H1 (cell line): Measurements from ENCODE around the gene EYA2. TPM values are rescaled to one million over a fixed set of nuclear protein-coding genes. Genes with fewer than 3 reads are reported as not detected.
A peak's percentile ranks its signal among the peaks of the same experiment; 100 is the strongest.

ENCODE experiments used
- CTCF ChIA-PET: fragments of 300-600 bp; sonication (Branson Sonifier 250); formaldehyde crosslinking; loops from one replicate; lab custom pipeline; 2021; ENCODE audit not compliant: partially characterized antibody; lab: Charles Lee
- POLR2A ChIA-PET: fragments of 300-600 bp; sonication (Branson Sonifier 250); formaldehyde crosslinking; loops from one replicate; lab custom pipeline; 2021; ENCODE audit warnings: inconsistent platforms; ENCODE audit not compliant: partially characterized antibody; lab: Charles Lee
- DNase-seq, 2 experiments: peaks; one replicate each; pipeline versions ENCODE4 v3.0.0 to v3.0.0-alpha.2; 2010 to 2022; ENCODE audit warnings: low spot score in 2 of 2, low read depth in 1 of 2, mixed read lengths in 1 of 2
- FAIRE-seq: peaks from 2 replicates; lab custom pipeline; 2011; peaks lifted over from hg19 to GRCh38; lab: Jason Lieb, UNC
- H2AFZ ChIP-seq: 2 replicates; pipeline ENCODE4 v1.8.1; 2012; ENCODE audit warnings: low read length, inconsistent platforms
- H2AK5ac ChIP-seq: 2 replicates; pipeline ENCODE4 v1.6.1; 2013; ENCODE audit warnings: low read depth, low read length
- H2BK120ac ChIP-seq: replicated peaks from 2 replicates; pipeline ENCODE3; 2013; ENCODE audit warnings: low read depth, low read length, inconsistent platforms
- H2BK12ac ChIP-seq: 2 replicates; pipeline ENCODE4 v1.6.1; 2013; ENCODE audit warnings: low read depth, low read length
- H2BK15ac ChIP-seq: 2 replicates; pipeline ENCODE4 v1.6.1; 2013; ENCODE audit warnings: low read length
- H2BK20ac ChIP-seq: 2 replicates; pipeline ENCODE4 v1.6.1; 2013; ENCODE audit warnings: low read length
- H2BK5ac ChIP-seq: 2 replicates; pipeline ENCODE4 v1.6.1; 2013; ENCODE audit warnings: low read depth, low read length
- H3K14ac ChIP-seq: 2 replicates; pipeline ENCODE4 v1.6.1; 2013; ENCODE audit warnings: inconsistent platforms; ENCODE audit not compliant: insufficient read length
- H3K18ac ChIP-seq: 2 replicates; pipeline ENCODE4 v1.6.1; 2013; ENCODE audit warnings: low read length; ENCODE audit errors: extremely low read depth
- H3K23ac ChIP-seq: 2 replicates; pipeline ENCODE4 v1.6.1; 2013; ENCODE audit warnings: inconsistent platforms; ENCODE audit not compliant: insufficient read length
- H3K23me2 ChIP-seq: 2 replicates; pipeline ENCODE4 v1.6.1; 2013; ENCODE audit warnings: low read depth, low read length
- H3K27ac ChIP-seq: 2 replicates; pipeline ENCODE4 v1.6.1; 2011; ENCODE audit warnings: low read depth, low read length, inconsistent platforms
- H3K27me3 ChIP-seq, 4 experiments: replicated peaks in 1 of 4; 1 replicate in 1 of 4; 2 replicates in 3 of 4; pipeline versions ENCODE4 v1.6.1 to v1.8.1; 2011 to 2013; ENCODE audit warnings: low read length in 3 of 4, mild to moderate bottlenecking in 3 of 4, inconsistent platforms in 2 of 4, mixed read lengths in 2 of 4, moderate library complexity in 1 of 4; ENCODE audit not compliant: control insufficient read depth in 3 of 4, insufficient read depth in 3 of 4; ENCODE audit errors: extremely low read depth in 1 of 4
- H3K36me3 ChIP-seq, 4 experiments: 2 replicates each; pipeline versions ENCODE4 v1.6.1 to v1.8.1; 2011 to 2013; ENCODE audit warnings: mild to moderate bottlenecking in 4 of 4, low read length in 3 of 4, moderate library complexity in 2 of 4, control low read depth in 1 of 4, inconsistent platforms in 1 of 4; ENCODE audit not compliant: insufficient read depth in 4 of 4, control insufficient read depth in 2 of 4
- H3K4ac ChIP-seq: replicated peaks from 2 replicates; pipeline ENCODE3; 2013; ENCODE audit warnings: low read length, low read depth, mixed read lengths, inconsistent platforms; ENCODE audit not compliant: insufficient read length
- H3K4me1 ChIP-seq, 4 experiments: replicated peaks in 1 of 4; 1 replicate in 1 of 4; 2 replicates in 3 of 4; pipeline versions ENCODE4 v1.6.1 to v1.8.1; 2011 to 2013; ENCODE audit warnings: low read length in 3 of 4, inconsistent platforms in 2 of 4, mixed read lengths in 1 of 4; ENCODE audit not compliant: insufficient read depth in 4 of 4, control insufficient read depth in 3 of 4
- H3K4me2 ChIP-seq, 2 experiments: 2 replicates each; pipeline versions ENCODE4 v1.6.1 to v1.8.1; 2011 to 2013; ENCODE audit warnings: low read depth in 2 of 2, low read length in 2 of 2, control low read depth in 1 of 2, inconsistent platforms in 1 of 2, mild to moderate bottlenecking in 1 of 2; ENCODE audit not compliant: insufficient read depth in 1 of 2
- H3K4me3 ChIP-seq, 4 experiments: fragments of 200-600, 300-600 bp in 1 of 4; sonication (generic), shearing (Covaris generic), sonication (Bioruptor Twin) in 1 of 4; 2 replicates each; pipeline versions ENCODE4 v1.5.1 to v1.8.1; 2011 to 2016; ENCODE audit warnings: low read length in 4 of 4, low read depth in 3 of 4, control low read depth in 2 of 4, inconsistent platforms in 2 of 4, mild to moderate bottlenecking in 2 of 4, mixed read lengths in 1 of 4, moderate library complexity in 1 of 4; ENCODE audit not compliant: insufficient read depth in 2 of 4; ENCODE audit errors: extremely low read depth in 1 of 4
- H3K56ac ChIP-seq: replicated peaks from 2 replicates; pipeline ENCODE3; 2013; ENCODE audit warnings: low read depth, mild to moderate bottlenecking, mixed read lengths, low read length, inconsistent platforms; ENCODE audit not compliant: insufficient read length
- H3K79me1 ChIP-seq: 2 replicates; pipeline ENCODE4 v1.6.1; 2013; ENCODE audit warnings: low read depth, low read length, control low read depth
- H3K79me2 ChIP-seq, 2 experiments: 2 replicates each; pipeline versions ENCODE4 v1.6.1 to v1.8.1; 2012 to 2013; ENCODE audit warnings: low read length in 2 of 2, mild to moderate bottlenecking in 2 of 2, inconsistent platforms in 1 of 2; ENCODE audit not compliant: insufficient read depth in 2 of 2, control insufficient read depth in 1 of 2
- H3K9ac ChIP-seq, 4 experiments: replicated peaks in 1 of 4; 1 replicate in 1 of 4; 2 replicates in 3 of 4; pipeline versions ENCODE4 v1.6.1 to v1.8.1; 2011 to 2013; ENCODE audit warnings: low read depth in 3 of 4, low read length in 3 of 4, control low read depth in 2 of 4, mild to moderate bottlenecking in 2 of 4, moderate library complexity in 2 of 4, inconsistent platforms in 1 of 4; ENCODE audit errors: extremely low read depth in 1 of 4
- H3K9me3 ChIP-seq, 2 experiments: 2 replicates each; pipeline versions ENCODE4 v1.6.1 to v1.8.1; 2012 to 2013; ENCODE audit warnings: mild to moderate bottlenecking in 2 of 2, moderate library complexity in 2 of 2, control low read depth in 1 of 2, inconsistent platforms in 1 of 2, low read depth in 1 of 2, low read length in 1 of 2, mixed read lengths in 1 of 2; ENCODE audit not compliant: insufficient read depth in 2 of 2
- H4K20me1 ChIP-seq, 2 experiments: replicated peaks in 1 of 2; 2 replicates each; pipeline versions ENCODE3 to v1.8.1; 2011 to 2013; ENCODE audit warnings: inconsistent platforms in 2 of 2, low read length in 2 of 2, mild to moderate bottlenecking in 1 of 2; ENCODE audit not compliant: insufficient read depth in 2 of 2, control insufficient read depth in 1 of 2
- H4K5ac ChIP-seq: 2 replicates; pipeline ENCODE4 v1.6.1; 2013; ENCODE audit warnings: low read length, low read depth, mixed read lengths, inconsistent platforms; ENCODE audit not compliant: insufficient read length
- H4K8ac ChIP-seq: 2 replicates; pipeline ENCODE4 v1.8.0; 2013; ENCODE audit warnings: mild to moderate bottlenecking, moderate library complexity, low read length, inconsistent platforms; ENCODE audit not compliant: insufficient read depth; ENCODE audit errors: extremely low read depth
- H4K91ac ChIP-seq: replicated peaks from 2 replicates; pipeline ENCODE3; 2013; ENCODE audit warnings: low read length, mixed read lengths, inconsistent platforms; ENCODE audit not compliant: insufficient read length
- KDM1A ChIP-seq: fragments of 200-600, 300-600 bp; sonication (generic); IDR thresholded peaks from 2 replicates; pipeline ENCODE4 v1.7.1; 2016; ENCODE audit warnings: mild to moderate bottlenecking, low read length, borderline replicate concordance
- PHF8 ChIP-seq: fragments of 200-600 bp; sonication (generic); conservative IDR thresholded peaks from 2 replicates; pipeline ENCODE4 v1.7.1; 2012; ENCODE audit warnings: low read depth, mild to moderate bottlenecking, inconsistent platforms, low read length, moderate library complexity
- WGBS, 2 experiments: shearing (Covaris generic) in 1 of 2; methylation state at CpG; one replicate each; pipeline versions ENCODE4 v1.1.6 to v1.1.7; 2013 to 2015; ENCODE audit warnings: low lambda C conversion rate in 2 of 2, mixed read lengths in 2 of 2, inconsistent platforms in 1 of 2, low coverage in 1 of 2, missing lambda C conversion rate in 1 of 2; ENCODE audit not compliant: insufficient replicate concordance in 2 of 2, insufficient coverage in 1 of 2, insufficient read length in 1 of 2; ENCODE audit errors: extremely low coverage in 1 of 2, missing lambda C conversion rate in 1 of 2; 5-methylcytosine and 5-hydroxymethylcytosine counted together
- polyA plus RNA-seq, 7 experiments: library from polyadenylated mRNA; depleted of rRNA in 3 of 7; stranded (reverse) in 5 of 7; unstranded in 2 of 7; fragments of >200 nt in 5 of 7; fragments of 200-250 nt in 2 of 7; gene quantifications; 1 replicate in 5 of 7; 2 replicates in 1 of 7; 4 replicates in 1 of 7; pipeline versions ENCODE4 v1.2.1 to v1.2.3, GENCODE V29; 2011 to 2013; ENCODE audit warnings: missing spikeins in 2 of 7, mixed read lengths in 2 of 7
- total RNA-seq: library from RNA; stranded (reverse); fragmentation: NEBNext Ultra II Directional; extraction: Animal tissue kit (Norgen Biotek cat#: 25700); gene quantifications from 2 replicates; pipeline ENCODE4 v1.2.1, GENCODE V29; 2021

The EYA2 gene
- total and polyA plus RNA-seq, 2 of the 8 experiments (the other 6 are each of a cell fraction or from before 2014, with no cell fraction given) = 1.6 to 1.7 TPM

- no peak overlapping the region for H3K4ac ChIP-seq
- H3K23me2 ChIP-seq = peaks cover 7% of the 10 kb centered on the region; the same call in 1 of the 2 replicates
- H2BK120ac ChIP-seq = no peak overlapping the region
- POLR2A ChIA-PET = interaction anchor here (0.6 kb wide), 1 partner anchor 9 kb away, joined by 3 read pairs; no protein-coding TSS in a partner anchor
- H3K9ac ChIP-seq = no peak overlapping the region; a peak in 1 of 7 replicates
- H4K5ac ChIP-seq = no peak overlapping the region
- no peak overlapping the region for H4K8ac ChIP-seq
- H3K27ac ChIP-seq = no peak overlapping the region
- no peaks in the 10 kb centered on the region for H4K20me1 ChIP-seq
- no peak for FAIRE-seq
- H2AFZ ChIP-seq = no peak overlapping the region
- H3K79me1 ChIP-seq = no peaks in the 10 kb centered on the region
- TF ChIP-seq PHF8 (no peak), KDM1A (0 out of 2 replicates have a peak, but pooled peaks have one; percentile 62)
- no peaks in the 10 kb centered on the region for H3K79me2 ChIP-seq
- no peak overlapping the region for H2BK5ac ChIP-seq
- H3K9me3 ChIP-seq = 0 out of 4 replicates have a peak, but pooled peaks cover 0 to 3% of the 10 kb centered on the region in 2 experiments
- peak overlapping the region; percentile 85 to 89 for H3K4me2 ChIP-seq
- H2BK12ac ChIP-seq = no peak overlapping the region; the same call in 1 of the 2 replicates
- peak overlapping the region; percentile 4; the same call in 1 of the 2 replicates for H2AK5ac ChIP-seq
- H3K4me3 ChIP-seq = peak overlapping the region; percentile 49 to 68 (median 62); a peak in 6 of 8 replicates
- H2BK15ac ChIP-seq = 0 out of 2 replicates have a peak overlapping the region, but pooled peaks have one; percentile 81
- H4K91ac ChIP-seq = no peak overlapping the region
- CTCF ChIA-PET = interaction anchor here (0.9 to 1.7 kb wide), 6 partner anchors 12 to 143 kb away, joined by 3 to 5 read pairs (median 3); no protein-coding TSS in a partner anchor
- no peak overlapping the region for H3K23ac ChIP-seq
- no peak overlapping the region for H2BK20ac ChIP-seq
- H3K27me3 ChIP-seq = peaks cover 8 to 40% (median 25%) of the 10 kb centered on the region in 4 experiments
- peaks cover 0 to 4% (median under 1%) of the 10 kb centered on the region in 4 experiments; a peak in 1 of 7 replicates for H3K4me1 ChIP-seq
- H3K14ac ChIP-seq = no peak overlapping the region
- H3K56ac ChIP-seq = no peak overlapping the region
- no peaks in the 10 kb centered on the region for H3K36me3 ChIP-seq
- no peak for DNase-seq
- 45% methylated on average over 8 of the region's 11 CpGs; no CpG with 5 or more reads in 1 of the 2 experiments for WGBS, 2 experiments
- no peak overlapping the region for H3K18ac ChIP-seq
Observed at GRCh38 chr20:46893877-46894578, 615 bp upstream of the EYA2 start.
